Astrocyte of the hippocampus (primary cell): Measurements from ENCODE around the gene NBR1.
"Not testable (repeated sequence)": the region's sequence is repeated elsewhere in the genome, so short reads cannot be mapped to it uniquely, and the experiment has no call there.

Source experiments
- DNase-seq: peaks from one replicate; pipeline ENCODE4 v3.0.0; 2011; ENCODE audit warnings: low read depth, low spot score

NBR1 gene

GRCh38 chr17:43153197-43153835 lies 17.7 kb upstream of the NBR1 start:
- DNase-seq = not testable (repeated sequence)

GRCh38 chr17:43155666-43156065 lies 15.3 kb upstream of the NBR1 start:
- DNase-seq = no peak

GRCh38 chr17:43159232-43159631 lies 11.8 kb upstream of the NBR1 start:
- not testable (repeated sequence) for DNase-seq

GRCh38 chr17:43159957-43160356 lies 11.1 kb upstream of the NBR1 start:
- DNase-seq = not testable (repeated sequence)

GRCh38 chr17:43165971-43166370 lies 5.0 kb upstream of the NBR1 start:
- not testable (repeated sequence) for DNase-seq

GRCh38 chr17:43169561-43170139 lies 1.4 kb upstream of the NBR1 start:
- DNase-seq = peak; percentile 16

GRCh38 chr17:43170140-43170765 lies 761 bp upstream of the NBR1 start:
- peak; percentile 97 for DNase-seq

GRCh38 chr17:43171586-43172487 lies 823 bp downstream of the NBR1 start:
- peak; percentile 87 for DNase-seq

- DNase-seq = peak; percentile 20
Measured at GRCh38 chr17:43175213-43176118, 4.5 kb downstream of the NBR1 start.

- DNase-seq = no peak
Measured at GRCh38 chr17:43176119-43176570, 5.1 kb downstream of the NBR1 start.

- DNase-seq = no peak
Measured at GRCh38 chr17:43183921-43184320, 12.9 kb downstream of the NBR1 start.

GRCh38 chr17:43186656-43187055 lies 15.6 kb downstream of the NBR1 start:
- not testable (repeated sequence) for DNase-seq

- DNase-seq = no peak
Measured at GRCh38 chr17:43193251-43193650, 22.2 kb downstream of the NBR1 start.

- DNase-seq = no peak
Measured at GRCh38 chr17:43199633-43200032, 28.6 kb downstream of the NBR1 start.

GRCh38 chr17:43200127-43200526 lies 29.1 kb downstream of the NBR1 start:
- no peak for DNase-seq

GRCh38 chr17:43203013-43203412 lies 32.0 kb downstream of the NBR1 start:
- not testable (repeated sequence) for DNase-seq

GRCh38 chr17:43210576-43210975 lies 39.6 kb downstream of the NBR1 start:
- DNase-seq = no peak

- DNase-seq = peak; percentile 7
Measured at GRCh38 chr17:43211123-43211479, 40.1 kb downstream of the NBR1 start.

- DNase-seq = peak; percentile 93
Measured at GRCh38 chr17:43211480-43212402, 40.7 kb downstream of the NBR1 start, which contains the start of gene TMEM106A. TMEM106A (plus strand) TSS chr17:43211875; CDS start chr17:43213042, 1,167 bp downstream.
